Measurements from ENCODE around the gene SLFN12L.

The SLFN12L gene

GRCh38 chr17:35493040-35493439 lies 44.4 kb downstream of the SLFN12L start:
- no peak for DNase-seq
- no peaks in the 10 kb centered on the region for H3K36me3 ChIP-seq (ENCODE audit: control insufficient read depth, insufficient read depth, low read length)
- no peak overlapping the region for H2BK5ac ChIP-seq (ENCODE audit: low read length)
- H3K9ac ChIP-seq (ENCODE audit: low read length), result no peak overlapping the region
- H2BK15ac ChIP-seq (replicated peaks; ENCODE audit: low read depth), result no peak overlapping the region
- H4K8ac ChIP-seq (ENCODE audit: low read depth, low read length), result no peak overlapping the region
- no peak overlapping the region for H3K23ac ChIP-seq (ENCODE audit: low read length)
- H3K4me3 ChIP-seq (ENCODE audit: low read length), result no peak overlapping the region
- no peak overlapping the region for H3K56ac ChIP-seq (ENCODE audit: low read length)
- H3K4me2 ChIP-seq (ENCODE audit: low read length), result no peak overlapping the region
- no peak overlapping the region for H4K5ac ChIP-seq (ENCODE audit: low read length)
- WGBS (ENCODE audit: extremely low coverage, insufficient coverage, low lambda C conversion rate), result no CpG with 5 or more reads among the region's 2 CpGs
- no peak overlapping the region for H2AK5ac ChIP-seq (ENCODE audit: low read length)
- no peaks in the 10 kb centered on the region for H3K79me1 ChIP-seq (ENCODE audit: low read length)
- H3K18ac ChIP-seq (ENCODE audit: low read length), result no peak overlapping the region
- H2BK120ac ChIP-seq (ENCODE audit: low read depth, low read length), result no peak overlapping the region
- H3K27me3 ChIP-seq (ENCODE audit: insufficient read depth, low read length, poor library complexity), result peaks cover 72% of the 10 kb centered on the region
- no peaks in the 10 kb centered on the region for H3K4me1 ChIP-seq (ENCODE audit: control insufficient read depth, low read depth, low read length)
- H3K4ac ChIP-seq (ENCODE audit: low read depth, low read length), result no peak overlapping the region
- H3K79me2 ChIP-seq (ENCODE audit: control insufficient read depth, insufficient read depth, low read length), result no peaks in the 10 kb centered on the region
- H3K27ac ChIP-seq (ENCODE audit: low read depth, low read length), result no peak overlapping the region

GRCh38 chr17:35491417-35491816 lies 46.1 kb downstream of the SLFN12L start:
- H4K8ac ChIP-seq (ENCODE audit: low read depth, low read length), result no peak overlapping the region
- no peak overlapping the region for H2BK120ac ChIP-seq (ENCODE audit: low read depth, low read length)
- no peak for DNase-seq
- H4K5ac ChIP-seq (ENCODE audit: low read length), result no peak overlapping the region
- no peak overlapping the region for H2BK15ac ChIP-seq (replicated peaks; ENCODE audit: low read depth)
- peaks cover 1% of the 10 kb centered on the region for H3K4me1 ChIP-seq (ENCODE audit: control insufficient read depth, low read depth, low read length)
- no peak overlapping the region for H3K4me2 ChIP-seq (ENCODE audit: low read length)
- no peak overlapping the region for H3K23ac ChIP-seq (ENCODE audit: low read length)
- no peaks in the 10 kb centered on the region for H3K79me2 ChIP-seq (ENCODE audit: control insufficient read depth, insufficient read depth, low read length)
- no peak overlapping the region for H2BK5ac ChIP-seq (ENCODE audit: low read length)
- no peak overlapping the region for H3K27ac ChIP-seq (ENCODE audit: low read depth, low read length)
- no CpG with 5 or more reads among the region's 3 CpGs for WGBS (ENCODE audit: extremely low coverage, insufficient coverage, low lambda C conversion rate)
- no peak overlapping the region for H3K4me3 ChIP-seq (ENCODE audit: low read length)
- no peaks in the 10 kb centered on the region for H3K79me1 ChIP-seq (ENCODE audit: low read length)
- H2AK5ac ChIP-seq (ENCODE audit: low read length), result no peak overlapping the region
- no peak overlapping the region for H3K4ac ChIP-seq (ENCODE audit: low read depth, low read length)
- H3K27me3 ChIP-seq (ENCODE audit: insufficient read depth, low read length, poor library complexity), result peaks cover 78% of the 10 kb centered on the region
- no peak overlapping the region for H3K56ac ChIP-seq (ENCODE audit: low read length)
- no peaks in the 10 kb centered on the region for H3K36me3 ChIP-seq (ENCODE audit: control insufficient read depth, insufficient read depth, low read length)
- H3K18ac ChIP-seq (ENCODE audit: low read length), result no peak overlapping the region
- no peak overlapping the region for H3K9ac ChIP-seq (ENCODE audit: low read length)

GRCh38 chr17:35489944-35490343 lies 47.5 kb downstream of the SLFN12L start:
- no CpG with 5 or more reads among the region's 18 CpGs for WGBS (ENCODE audit: extremely low coverage, insufficient coverage, low lambda C conversion rate)
- Histone ChIP-seq H3K4me3 (ENCODE audit: low read length) (no peak overlapping the region), H3K79me1 (ENCODE audit: low read length) (no peaks in the 10 kb centered on the region), H3K4ac (ENCODE audit: low read depth, low read length) (no peak overlapping the region), H2AK5ac (ENCODE audit: low read length) (no peak overlapping the region), H3K27me3 (ENCODE audit: insufficient read depth, low read length, poor library complexity) (peaks cover 76% of the 10 kb centered on the region), H3K27ac (ENCODE audit: low read depth, low read length) (no peak overlapping the region), H3K56ac (ENCODE audit: low read length) (no peak overlapping the region), H3K79me2 (ENCODE audit: control insufficient read depth, insufficient read depth, low read length) (no peaks in the 10 kb centered on the region), H4K8ac (ENCODE audit: low read depth, low read length) (no peak overlapping the region), H2BK15ac (replicated peaks; ENCODE audit: low read depth) (no peak overlapping the region), H2BK120ac (ENCODE audit: low read depth, low read length) (no peak overlapping the region), H3K4me2 (ENCODE audit: low read length) (no peak overlapping the region), H2BK5ac (ENCODE audit: low read length) (no peak overlapping the region), H3K9ac (ENCODE audit: low read length) (no peak overlapping the region), H3K36me3 (ENCODE audit: control insufficient read depth, insufficient read depth, low read length) (no peaks in the 10 kb centered on the region), H3K18ac (ENCODE audit: low read length) (no peak overlapping the region), H4K5ac (ENCODE audit: low read length) (no peak overlapping the region), H3K23ac (ENCODE audit: low read length) (no peak overlapping the region), H3K4me1 (ENCODE audit: control insufficient read depth, low read depth, low read length) (peaks cover 1% of the 10 kb centered on the region)
- DNase-seq, result peak; percentile 57

- DNase-seq, result no peak
- no peaks in the 10 kb centered on the region for H3K79me1 ChIP-seq (ENCODE audit: low read length)
- H2BK120ac ChIP-seq (ENCODE audit: low read depth, low read length), result no peak overlapping the region
- no peaks in the 10 kb centered on the region for H3K36me3 ChIP-seq (ENCODE audit: control insufficient read depth, insufficient read depth, low read length)
- H3K56ac ChIP-seq (ENCODE audit: low read length), result no peak overlapping the region
- no peak overlapping the region for H2BK5ac ChIP-seq (ENCODE audit: low read length)
- H3K23ac ChIP-seq (ENCODE audit: low read length), result no peak overlapping the region
- no peak overlapping the region for H2AK5ac ChIP-seq (ENCODE audit: low read length)
- no peak overlapping the region for H3K4ac ChIP-seq (ENCODE audit: low read depth, low read length)
- H2BK15ac ChIP-seq (replicated peaks; ENCODE audit: low read depth), result no peak overlapping the region
- no CpG with 5 or more reads among the region's 15 CpGs for WGBS (ENCODE audit: extremely low coverage, insufficient coverage, low lambda C conversion rate)
- H3K27me3 ChIP-seq (ENCODE audit: insufficient read depth, low read length, poor library complexity), result peaks cover 76% of the 10 kb centered on the region
- no peak overlapping the region for H3K4me3 ChIP-seq (ENCODE audit: low read length)
- no peak overlapping the region for H3K18ac ChIP-seq (ENCODE audit: low read length)
- no peak overlapping the region for H4K8ac ChIP-seq (ENCODE audit: low read depth, low read length)
- no peak overlapping the region for H3K4me2 ChIP-seq (ENCODE audit: low read length)
- H3K27ac ChIP-seq (ENCODE audit: low read depth, low read length), result no peak overlapping the region
- no peaks in the 10 kb centered on the region for H3K79me2 ChIP-seq (ENCODE audit: control insufficient read depth, insufficient read depth, low read length)
- no peak overlapping the region for H3K9ac ChIP-seq (ENCODE audit: low read length)
- no peak overlapping the region for H4K5ac ChIP-seq (ENCODE audit: low read length)
- H3K4me1 ChIP-seq (ENCODE audit: control insufficient read depth, low read depth, low read length), result peaks cover 1% of the 10 kb centered on the region
These were observed 48.5 kb downstream of the SLFN12L start for GRCh38 chr17:35488991-35489390.

- Histone ChIP-seq H3K56ac (ENCODE audit: low read length) (peak overlapping the region; percentile 7), H3K9ac (ENCODE audit: low read length) (no peak overlapping the region), H3K18ac (ENCODE audit: low read length) (no peak overlapping the region), H3K4ac (ENCODE audit: low read depth, low read length) (no peak overlapping the region), H3K4me2 (ENCODE audit: low read length) (peak overlapping the region; percentile 18), H4K8ac (ENCODE audit: low read depth, low read length) (no peak overlapping the region), H2BK5ac (ENCODE audit: low read length) (no peak overlapping the region), H3K36me3 (ENCODE audit: control insufficient read depth, insufficient read depth, low read length) (no peaks in the 10 kb centered on the region), H3K79me2 (ENCODE audit: control insufficient read depth, insufficient read depth, low read length) (no peaks in the 10 kb centered on the region), H2BK120ac (ENCODE audit: low read depth, low read length) (no peak overlapping the region), H3K27ac (ENCODE audit: low read depth, low read length) (no peak overlapping the region), H2BK15ac (replicated peaks; ENCODE audit: low read depth) (no peak overlapping the region), H3K27me3 (ENCODE audit: insufficient read depth, low read length, poor library complexity) (peaks cover 64% of the 10 kb centered on the region), H3K4me3 (ENCODE audit: low read length) (no peak overlapping the region), H3K4me1 (ENCODE audit: control insufficient read depth, low read depth, low read length) (peaks cover 1% of the 10 kb centered on the region), H2AK5ac (ENCODE audit: low read length) (no peak overlapping the region), H3K79me1 (ENCODE audit: low read length) (no peaks in the 10 kb centered on the region), H4K5ac (ENCODE audit: low read length) (no peak overlapping the region), H3K23ac (ENCODE audit: low read length) (no peak overlapping the region)
- DNase-seq, result no peak
- no CpG with 5 or more reads among the region's 42 CpGs for WGBS (ENCODE audit: extremely low coverage, insufficient coverage, low lambda C conversion rate)
These were observed 50.4 kb downstream of the SLFN12L start for GRCh38 chr17:35486920-35487732.

- Histone ChIP-seq H2BK15ac (replicated peaks; ENCODE audit: low read depth) (no peak overlapping the region), H3K27me3 (ENCODE audit: insufficient read depth, low read length, poor library complexity) (peaks cover 10% of the 10 kb centered on the region), H3K9ac (ENCODE audit: low read length) (no peak overlapping the region), H4K5ac (ENCODE audit: low read length) (no peak overlapping the region), H3K18ac (ENCODE audit: low read length) (no peak overlapping the region), H3K27ac (ENCODE audit: low read depth, low read length) (no peak overlapping the region), H3K56ac (ENCODE audit: low read length) (no peak overlapping the region), H3K79me2 (ENCODE audit: control insufficient read depth, insufficient read depth, low read length) (no peaks in the 10 kb centered on the region), H3K4me2 (ENCODE audit: low read length) (no peak overlapping the region), H3K36me3 (ENCODE audit: control insufficient read depth, insufficient read depth, low read length) (no peaks in the 10 kb centered on the region), H3K4me1 (ENCODE audit: control insufficient read depth, low read depth, low read length) (no peaks in the 10 kb centered on the region), H3K79me1 (ENCODE audit: low read length) (no peaks in the 10 kb centered on the region), H3K23ac (ENCODE audit: low read length) (no peak overlapping the region), H2BK120ac (ENCODE audit: low read depth, low read length) (no peak overlapping the region), H2AK5ac (ENCODE audit: low read length) (no peak overlapping the region), H3K4me3 (ENCODE audit: low read length) (no peak overlapping the region), H3K4ac (ENCODE audit: low read depth, low read length) (no peak overlapping the region), H2BK5ac (ENCODE audit: low read length) (no peak overlapping the region), H4K8ac (ENCODE audit: low read depth, low read length) (no peak overlapping the region)
- WGBS (ENCODE audit: extremely low coverage, insufficient coverage, low lambda C conversion rate), result no CpG with 5 or more reads among the region's 5 CpGs
- DNase-seq, result no peak
These were observed 58.2 kb downstream of the SLFN12L start for GRCh38 chr17:35479271-35479670.

All from mesendoderm (in vitro differentiated cells).